KOPT-K1 (cell line): ENCODE measurements around the gene SLC25A10.

ENCODE experiments used
- H3K27ac ChIP-seq: fragments of 200-600 bp; sonication (generic); 2 replicates; pipeline ENCODE4 v1.5.1; 2016; ENCODE audit warnings: antibody characterized with exemption, mild to moderate bottlenecking, low read depth, low read length; ENCODE audit not compliant: poor library complexity, severe bottlenecking
- H3K36me3 ChIP-seq: fragments of 200-600 bp; sonication (generic); 2 replicates; pipeline ENCODE4 v1.5.1; 2017; ENCODE audit warnings: antibody characterized with exemption, mild to moderate bottlenecking, low read length, moderate library complexity; ENCODE audit not compliant: insufficient read depth
- H3K9me3 ChIP-seq: fragments of 200-600 bp; sonication (generic); 2 replicates; pipeline ENCODE4 v1.5.1; 2017; ENCODE audit warnings: antibody characterized with exemption, low read length, mild to moderate bottlenecking; ENCODE audit not compliant: insufficient read depth, poor library complexity, severe bottlenecking

SLC25A10 gene

GRCh38 chr17:81707725-81708646 lies 4.1 kb upstream of the SLC25A10 start:
- peaks cover 56% of the 10 kb centered on the region for H3K36me3 ChIP-seq

GRCh38 chr17:81708739-81709185 lies 3.3 kb upstream of the SLC25A10 start:
- no peak overlapping the region for H3K27ac ChIP-seq
- peaks cover 56% of the 10 kb centered on the region for H3K36me3 ChIP-seq
- H3K9me3 ChIP-seq: no peaks in the 10 kb centered on the region

More at GRCh38 chr17:81707725-81708646, 4.1 kb upstream of the SLC25A10 start:
- H3K27ac ChIP-seq: no peak overlapping the region
- H3K9me3 ChIP-seq: no peaks in the 10 kb centered on the region

- Histone ChIP-seq H3K27ac (peak overlapping the region; percentile 66), H3K9me3 (no peaks in the 10 kb centered on the region), H3K36me3 (peaks cover 57% of the 10 kb centered on the region)
These were observed 1.4 kb upstream of the SLC25A10 start for GRCh38 chr17:81710514-81711308.

GRCh38 chr17:81712468-81713003 lies 452 bp downstream of the SLC25A10 start:
- Histone ChIP-seq H3K27ac (peak overlapping the region; percentile 66), H3K9me3 (no peaks in the 10 kb centered on the region), H3K36me3 (peaks cover 57% of the 10 kb centered on the region)

GRCh38 chr17:81713004-81713555 lies 996 bp downstream of the SLC25A10 start:
- no peaks in the 10 kb centered on the region for H3K9me3 ChIP-seq
- peak overlapping the region; percentile 66 for H3K27ac ChIP-seq
- H3K36me3 ChIP-seq: peaks cover 57% of the 10 kb centered on the region

- Histone ChIP-seq H3K36me3 (peaks cover 55% of the 10 kb centered on the region), H3K27ac (peak overlapping the region; percentile 66), H3K9me3 (no peaks in the 10 kb centered on the region)
These were observed 1.7 kb downstream of the SLC25A10 start for GRCh38 chr17:81713556-81714411.

GRCh38 chr17:81714412-81715106 lies 2.5 kb downstream of the SLC25A10 start:
- Histone ChIP-seq H3K9me3 (no peaks in the 10 kb centered on the region), H3K27ac (no peak overlapping the region), H3K36me3 (peaks cover 55% of the 10 kb centered on the region)

GRCh38 chr17:81715107-81715871 lies 3.2 kb downstream of the SLC25A10 start:
- Histone ChIP-seq H3K27ac (no peak overlapping the region), H3K36me3 (peaks cover 57% of the 10 kb centered on the region), H3K9me3 (no peaks in the 10 kb centered on the region)

GRCh38 chr17:81715872-81716673 lies 4.0 kb downstream of the SLC25A10 start:
- peaks cover 64% of the 10 kb centered on the region for H3K36me3 ChIP-seq
- H3K27ac ChIP-seq: no peak overlapping the region
- H3K9me3 ChIP-seq: no peaks in the 10 kb centered on the region

- no peaks in the 10 kb centered on the region for H3K9me3 ChIP-seq
- peaks cover 67% of the 10 kb centered on the region for H3K36me3 ChIP-seq
- no peak overlapping the region for H3K27ac ChIP-seq
These were observed 4.6 kb downstream of the SLC25A10 start for GRCh38 chr17:81716674-81716996.

- H3K36me3 ChIP-seq: peaks cover 67% of the 10 kb centered on the region
- no peaks in the 10 kb centered on the region for H3K9me3 ChIP-seq
- no peak overlapping the region for H3K27ac ChIP-seq
These were observed 5.1 kb downstream of the SLC25A10 start for GRCh38 chr17:81717049-81717765.

- Histone ChIP-seq H3K36me3 (peaks cover 67% of the 10 kb centered on the region), H3K9me3 (no peaks in the 10 kb centered on the region), H3K27ac (no peak overlapping the region)
These were observed 5.6 kb downstream of the SLC25A10 start for GRCh38 chr17:81717766-81718089.
